ENCODE data around the gene PAM16.

DNA sequence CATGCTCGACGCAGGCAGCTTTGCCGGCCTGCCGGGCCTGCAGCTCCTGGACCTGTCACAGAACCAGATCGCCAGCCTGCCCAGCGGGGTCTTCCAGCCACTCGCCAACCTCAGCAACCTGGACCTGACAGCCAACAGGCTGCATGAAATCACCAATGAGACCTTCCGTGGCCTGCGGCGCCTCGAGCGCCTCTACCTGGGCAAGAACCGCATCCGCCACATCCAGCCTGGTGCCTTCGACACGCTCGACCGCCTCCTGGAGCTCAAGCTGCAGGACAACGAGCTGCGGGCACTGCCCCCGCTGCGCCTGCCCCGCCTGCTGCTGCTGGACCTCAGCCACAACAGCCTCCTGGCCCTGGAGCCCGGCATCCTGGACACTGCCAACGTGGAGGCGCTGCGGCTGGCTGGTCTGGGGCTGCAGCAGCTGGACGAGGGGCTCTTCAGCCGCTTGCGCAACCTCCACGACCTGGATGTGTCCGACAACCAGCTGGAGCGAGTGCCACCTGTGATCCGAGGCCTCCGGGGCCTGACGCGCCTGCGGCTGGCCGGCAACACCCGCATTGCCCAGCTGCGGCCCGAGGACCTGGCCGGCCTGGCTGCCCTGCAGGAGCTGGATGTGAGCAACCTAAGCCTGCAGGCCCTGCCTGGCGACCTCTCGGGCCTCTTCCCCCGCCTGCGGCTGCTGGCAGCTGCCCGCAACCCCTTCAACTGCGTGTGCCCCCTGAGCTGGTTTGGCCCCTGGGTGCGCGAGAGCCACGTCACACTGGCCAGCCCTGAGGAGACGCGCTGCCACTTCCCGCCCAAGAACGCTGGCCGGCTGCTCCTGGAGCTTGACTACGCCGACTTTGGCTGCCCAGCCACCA lies 30.2 kb upstream of the PAM16 start:
- TF ChIP-seq POLR2AphosphoS5 (IDR thresholded peaks at IDR 0.05) (peak in 1 of 3 donors; percentile 41), POLR2A (IDR thresholded peaks at IDR 0.05) (no peak)
- TF ChIP-seq, protein P1, sequence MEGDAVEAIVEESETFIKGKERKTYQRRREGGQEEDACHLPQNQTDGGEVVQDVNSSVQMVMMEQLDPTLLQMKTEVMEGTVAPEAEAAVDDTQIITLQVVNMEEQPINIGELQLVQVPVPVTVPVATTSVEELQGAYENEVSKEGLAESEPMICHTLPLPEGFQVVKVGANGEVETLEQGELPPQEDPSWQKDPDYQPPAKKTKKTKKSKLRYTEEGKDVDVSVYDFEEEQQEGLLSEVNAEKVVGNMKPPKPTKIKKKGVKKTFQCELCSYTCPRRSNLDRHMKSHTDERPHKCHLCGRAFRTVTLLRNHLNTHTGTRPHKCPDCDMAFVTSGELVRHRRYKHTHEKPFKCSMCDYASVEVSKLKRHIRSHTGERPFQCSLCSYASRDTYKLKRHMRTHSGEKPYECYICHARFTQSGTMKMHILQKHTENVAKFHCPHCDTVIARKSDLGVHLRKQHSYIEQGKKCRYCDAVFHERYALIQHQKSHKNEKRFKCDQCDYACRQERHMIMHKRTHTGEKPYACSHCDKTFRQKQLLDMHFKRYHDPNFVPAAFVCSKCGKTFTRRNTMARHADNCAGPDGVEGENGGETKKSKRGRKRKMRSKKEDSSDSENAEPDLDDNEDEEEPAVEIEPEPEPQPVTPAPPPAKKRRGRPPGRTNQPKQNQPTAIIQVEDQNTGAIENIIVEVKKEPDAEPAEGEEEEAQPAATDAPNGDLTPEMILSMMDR (IDR thresholded peaks at IDR 0.05 in 8 of 11, conservative IDR thresholded peaks at IDR 0.05 in 3 of 11), result no peak
